Left ventricle myocardium inferior (tissue), 1 donor: ENCODE data around the gene CIDEA. TPM values are rescaled to one million over a fixed set of nuclear protein-coding genes. Genes with fewer than 3 reads are reported as not detected.

ENCODE experiments used
- DNase-seq: peaks from one replicate; pipeline ENCODE4 v3.0.0-alpha.2; 2020
- H3K27ac ChIP-seq: fragments of 200-600 bp; replicated peaks from 2 replicates; pipeline ENCODE4 v1.8.0; 2021
- H3K27me3 ChIP-seq: fragments of 200-600 bp; 2 replicates; pipeline ENCODE4 v1.8.0; 2021; ENCODE audit warnings: low read depth
- H3K36me3 ChIP-seq: fragments of 200-600 bp; 2 replicates; pipeline ENCODE4 v1.8.0; 2021
- H3K4me1 ChIP-seq: fragments of 200-600 bp; 2 replicates; pipeline ENCODE4 v1.8.0; 2021
- H3K4me3 ChIP-seq: fragments of 200-600 bp; 2 replicates; pipeline ENCODE4 v1.8.0; 2021; ENCODE audit warnings: mild to moderate bottlenecking, moderate library complexity
- H3K9me3 ChIP-seq: fragments of 200-600 bp; replicated peaks from 2 replicates; pipeline ENCODE4 v1.8.0; 2021
- intact Hi-C: fragments of 100-400 bp; cut with micrococcal nuclease; formaldehyde crosslinking; loops from one replicate; pipeline ENCODE4 v1.11.0; 2022
- total RNA-seq: library from RNA; stranded (reverse); fragmentation: NEBNext Ultra II Directional; extraction: Animal tissue kit (Norgen Biotek cat#: 25700); gene quantifications from one replicate; pipeline ENCODE4 v1.2.1, GENCODE V29; 2021
- TF ChIP-seq, protein P1 (sequence below): fragments of 200-600 bp; IDR thresholded peaks from 2 replicates; pipeline ENCODE4 v1.8.0; 2021; ENCODE audit warnings: antibody characterized with exemption, mild to moderate bottlenecking, borderline replicate concordance
- donor health status: DM: no; HTN: yes; CAD: no; lungs with severe emphysema.

Gene CIDEA
- total RNA-seq, 1 donor from 2014 or later, result 0.33 TPM

DNA sequence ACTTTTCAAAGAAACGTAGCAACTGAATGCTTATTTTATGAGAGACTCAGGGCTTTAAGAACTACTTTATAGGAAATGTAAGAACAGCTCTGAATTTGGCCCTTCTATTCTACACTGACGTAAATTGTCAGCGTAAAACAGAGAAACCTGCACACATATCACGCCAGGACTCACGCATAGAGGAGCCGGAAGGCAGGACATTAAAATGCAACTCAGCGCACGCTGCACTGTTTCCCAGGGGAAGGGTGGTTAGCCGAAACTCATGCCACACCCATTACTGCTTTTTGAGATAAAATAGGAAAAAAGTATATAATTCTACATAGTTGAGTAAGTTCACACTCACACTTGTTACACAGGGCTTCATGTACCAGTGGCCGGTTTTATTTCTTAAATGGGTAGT, 61.3 kb downstream of the CIDEA start:
- peak overlapping the region; percentile 81 for H3K27ac ChIP-seq
- peaks cover 49% of the 10 kb centered on the region for H3K36me3 ChIP-seq
- peaks cover 9% of the 10 kb centered on the region for H3K9me3 ChIP-seq
- peaks cover 73% of the 10 kb centered on the region for H3K4me1 ChIP-seq
- TF ChIP-seq, protein P1, sequence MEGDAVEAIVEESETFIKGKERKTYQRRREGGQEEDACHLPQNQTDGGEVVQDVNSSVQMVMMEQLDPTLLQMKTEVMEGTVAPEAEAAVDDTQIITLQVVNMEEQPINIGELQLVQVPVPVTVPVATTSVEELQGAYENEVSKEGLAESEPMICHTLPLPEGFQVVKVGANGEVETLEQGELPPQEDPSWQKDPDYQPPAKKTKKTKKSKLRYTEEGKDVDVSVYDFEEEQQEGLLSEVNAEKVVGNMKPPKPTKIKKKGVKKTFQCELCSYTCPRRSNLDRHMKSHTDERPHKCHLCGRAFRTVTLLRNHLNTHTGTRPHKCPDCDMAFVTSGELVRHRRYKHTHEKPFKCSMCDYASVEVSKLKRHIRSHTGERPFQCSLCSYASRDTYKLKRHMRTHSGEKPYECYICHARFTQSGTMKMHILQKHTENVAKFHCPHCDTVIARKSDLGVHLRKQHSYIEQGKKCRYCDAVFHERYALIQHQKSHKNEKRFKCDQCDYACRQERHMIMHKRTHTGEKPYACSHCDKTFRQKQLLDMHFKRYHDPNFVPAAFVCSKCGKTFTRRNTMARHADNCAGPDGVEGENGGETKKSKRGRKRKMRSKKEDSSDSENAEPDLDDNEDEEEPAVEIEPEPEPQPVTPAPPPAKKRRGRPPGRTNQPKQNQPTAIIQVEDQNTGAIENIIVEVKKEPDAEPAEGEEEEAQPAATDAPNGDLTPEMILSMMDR, result no peak
- intact Hi-C loops, result no loop called here
- no peak overlapping the region for H3K4me3 ChIP-seq
- H3K27me3 ChIP-seq, result no peaks in the 10 kb centered on the region
- no peak for DNase-seq

DNA sequence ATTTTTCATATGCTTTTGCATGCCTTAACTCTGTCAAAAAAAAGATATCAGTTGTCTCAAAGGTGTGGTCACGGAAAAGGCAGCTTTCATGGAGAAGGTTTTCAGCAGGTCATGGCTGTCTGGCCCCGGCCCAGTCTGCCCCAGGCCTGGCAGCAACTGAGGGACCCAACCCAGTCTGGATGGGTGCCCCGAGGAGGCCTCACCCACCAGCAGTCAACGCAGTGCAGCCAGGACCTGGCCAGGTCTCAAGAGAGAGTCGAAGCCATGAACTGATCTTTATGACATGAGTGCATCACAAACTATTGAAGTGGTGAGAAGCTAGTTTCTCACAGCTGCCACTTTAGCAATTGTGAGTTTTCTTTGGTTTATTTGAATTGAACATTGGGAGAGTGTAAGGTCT, 61.8 kb downstream of the CIDEA start:
- H3K27me3 ChIP-seq, result no peaks in the 10 kb centered on the region
- intact Hi-C loops, result no loop called here
- peaks cover 49% of the 10 kb centered on the region for H3K36me3 ChIP-seq
- H3K9me3 ChIP-seq, result peaks cover 9% of the 10 kb centered on the region
- DNase-seq, result peak; percentile 73
- TF ChIP-seq, protein P1, result no peak
- H3K4me1 ChIP-seq, result peaks cover 73% of the 10 kb centered on the region
- no peak overlapping the region for H3K4me3 ChIP-seq
- peak overlapping the region; percentile 81 for H3K27ac ChIP-seq

DNA sequence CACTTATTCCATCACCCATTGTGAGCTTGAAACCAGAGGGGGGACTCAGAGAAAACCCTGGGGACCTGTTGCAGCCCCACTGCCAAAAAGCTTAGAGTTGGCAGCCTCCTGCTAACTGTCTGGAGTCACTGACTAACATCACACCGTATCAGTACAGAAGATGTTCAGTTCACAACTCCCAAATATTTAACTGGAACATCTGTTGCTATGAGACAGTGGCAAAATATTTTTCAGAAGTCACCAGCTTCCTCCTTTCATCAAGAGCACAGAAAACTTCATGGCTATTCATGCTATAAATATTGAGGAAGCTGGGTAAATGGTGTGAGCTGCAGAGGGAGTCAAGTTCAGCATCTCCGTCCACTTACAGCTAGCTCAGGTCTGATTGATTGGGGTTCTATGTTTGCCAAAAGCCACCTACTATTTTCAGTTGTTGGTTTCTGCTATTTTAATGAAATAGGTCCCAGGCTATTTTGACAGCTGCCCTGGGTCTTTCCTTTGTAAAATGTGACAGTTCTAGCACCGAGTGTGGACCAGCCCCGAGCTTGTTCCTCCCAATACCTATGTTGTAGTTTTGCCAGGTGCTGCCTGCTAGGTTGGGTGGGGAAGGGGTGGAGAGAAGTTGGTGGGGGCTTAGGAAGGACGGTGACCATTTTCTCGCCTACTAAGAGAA, 63.6 kb downstream of the CIDEA start:
- H3K27me3 ChIP-seq, result no peaks in the 10 kb centered on the region
- peaks cover 49% of the 10 kb centered on the region for H3K36me3 ChIP-seq
- no peak for DNase-seq
- H3K4me1 ChIP-seq, result peaks cover 88% of the 10 kb centered on the region
- H3K9me3 ChIP-seq, result no peaks in the 10 kb centered on the region
- peak overlapping the region; percentile 81 for H3K27ac ChIP-seq
- TF ChIP-seq, protein P1, result no peak
- intact Hi-C loops, result no loop called here
- peak overlapping the region; percentile 15 for H3K4me3 ChIP-seq

DNA sequence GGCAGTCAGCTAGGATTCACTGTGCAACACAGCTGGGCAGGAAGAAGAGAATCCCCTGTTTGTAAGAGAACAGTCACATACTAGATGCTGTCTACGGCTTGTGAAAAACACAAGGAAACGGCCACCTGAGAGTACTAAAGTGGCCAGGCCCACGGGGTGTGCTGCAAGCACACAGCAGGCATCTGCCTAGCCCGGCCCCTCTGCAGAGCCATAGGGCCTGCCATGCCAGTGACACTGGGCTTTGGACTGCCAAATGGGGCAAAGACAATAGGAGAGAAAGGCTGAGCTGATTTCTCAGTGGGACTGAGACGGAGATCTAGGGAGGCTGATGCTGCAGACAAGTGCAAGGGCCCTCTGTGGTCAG, 64.2 kb downstream of the CIDEA start:
- H3K27ac ChIP-seq, result peak overlapping the region; percentile 81
- DNase-seq, result no peak
- H3K4me1 ChIP-seq, result peaks cover 90% of the 10 kb centered on the region
- TF ChIP-seq, protein P1, result no peak
- H3K4me3 ChIP-seq, result peak overlapping the region; percentile 15
- no peaks in the 10 kb centered on the region for H3K27me3 ChIP-seq
- intact Hi-C loops, result no loop called here
- no peaks in the 10 kb centered on the region for H3K9me3 ChIP-seq
- H3K36me3 ChIP-seq, result peaks cover 50% of the 10 kb centered on the region

DNA sequence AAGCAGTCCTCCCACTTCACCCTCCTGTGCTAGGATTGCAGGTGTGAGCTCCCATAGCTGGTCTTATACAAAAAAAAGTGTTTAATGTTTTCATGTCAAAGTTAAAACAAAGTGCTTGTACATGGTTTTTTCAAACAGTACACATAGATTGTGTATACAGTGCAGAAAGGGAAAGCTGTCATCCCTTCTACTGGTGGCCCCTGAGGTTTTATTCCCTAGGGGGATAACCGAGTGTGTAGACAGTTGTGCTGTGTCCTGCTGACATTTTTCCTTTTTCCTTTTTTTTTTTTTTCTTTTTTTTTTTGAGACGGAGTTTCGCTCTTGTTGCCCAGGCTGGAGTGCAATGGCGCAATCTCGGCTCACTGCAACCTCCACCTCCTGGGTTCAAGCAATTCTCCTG, 64.7 kb downstream of the CIDEA start:
- no peaks in the 10 kb centered on the region for H3K9me3 ChIP-seq
- TF ChIP-seq, protein P1, result no peak
- no peak overlapping the region for H3K4me3 ChIP-seq
- peak overlapping the region; percentile 81 for H3K27ac ChIP-seq
- no peaks in the 10 kb centered on the region for H3K27me3 ChIP-seq
- H3K36me3 ChIP-seq, result peaks cover 50% of the 10 kb centered on the region
- intact Hi-C loops, result no loop called here
- H3K4me1 ChIP-seq, result peaks cover 89% of the 10 kb centered on the region
- no peak for DNase-seq
